ENCODE measurements around the gene PTPN4.

DNA sequence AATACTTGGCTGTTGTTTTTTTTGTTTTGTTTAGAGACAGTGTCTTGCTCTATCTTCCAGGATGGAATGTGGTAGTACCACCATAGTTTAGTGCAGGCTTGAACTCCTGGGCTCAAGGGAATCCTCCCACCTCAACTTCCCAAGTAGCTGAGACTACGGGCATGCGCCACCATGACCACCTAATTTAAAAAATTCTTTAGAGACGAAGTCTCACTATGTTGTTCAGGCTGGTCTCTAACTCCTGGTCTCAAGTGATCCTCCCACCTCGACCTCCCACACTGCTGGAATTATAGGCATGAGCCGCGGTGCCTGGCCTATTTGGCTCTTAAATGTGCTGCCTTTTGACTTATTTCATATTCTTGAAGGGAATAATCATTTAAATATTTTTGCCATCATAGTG, 60.1 kb downstream of the PTPN4 start:
- TF ChIP-seq, protein P1, sequence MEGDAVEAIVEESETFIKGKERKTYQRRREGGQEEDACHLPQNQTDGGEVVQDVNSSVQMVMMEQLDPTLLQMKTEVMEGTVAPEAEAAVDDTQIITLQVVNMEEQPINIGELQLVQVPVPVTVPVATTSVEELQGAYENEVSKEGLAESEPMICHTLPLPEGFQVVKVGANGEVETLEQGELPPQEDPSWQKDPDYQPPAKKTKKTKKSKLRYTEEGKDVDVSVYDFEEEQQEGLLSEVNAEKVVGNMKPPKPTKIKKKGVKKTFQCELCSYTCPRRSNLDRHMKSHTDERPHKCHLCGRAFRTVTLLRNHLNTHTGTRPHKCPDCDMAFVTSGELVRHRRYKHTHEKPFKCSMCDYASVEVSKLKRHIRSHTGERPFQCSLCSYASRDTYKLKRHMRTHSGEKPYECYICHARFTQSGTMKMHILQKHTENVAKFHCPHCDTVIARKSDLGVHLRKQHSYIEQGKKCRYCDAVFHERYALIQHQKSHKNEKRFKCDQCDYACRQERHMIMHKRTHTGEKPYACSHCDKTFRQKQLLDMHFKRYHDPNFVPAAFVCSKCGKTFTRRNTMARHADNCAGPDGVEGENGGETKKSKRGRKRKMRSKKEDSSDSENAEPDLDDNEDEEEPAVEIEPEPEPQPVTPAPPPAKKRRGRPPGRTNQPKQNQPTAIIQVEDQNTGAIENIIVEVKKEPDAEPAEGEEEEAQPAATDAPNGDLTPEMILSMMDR (IDR thresholded peaks at IDR 0.05; ENCODE audit: low read depth, low read length): no peak
- TF ChIP-seq EZH2phosphoT487 (IDR thresholded peaks at IDR 0.05; ENCODE audit: low read depth): no peak

All from OCI-LY3 (cell line).